ENCODE results near the gene LSM5.

Gene LSM5

DNA sequence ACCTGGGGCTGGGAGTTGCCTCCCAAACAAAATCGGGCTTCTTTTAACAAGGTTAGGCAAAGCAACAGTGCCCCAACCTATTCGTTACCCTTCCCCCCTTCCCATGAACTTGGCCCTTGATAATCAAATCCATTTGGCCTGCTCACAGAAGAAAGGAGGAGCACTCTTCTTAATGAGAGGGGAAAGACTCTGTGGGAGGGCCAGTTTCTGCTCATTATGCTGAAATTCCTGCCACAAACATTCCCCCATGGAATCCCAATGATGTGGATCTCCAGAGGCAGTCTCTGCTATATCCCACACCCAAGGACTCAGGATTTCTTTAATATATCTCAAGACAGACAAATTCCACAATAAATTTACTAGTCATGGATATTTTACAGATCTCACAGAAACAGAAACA is 43.0 kb downstream of the LSM5 start:
- Mint-ChIP-seq H3K27ac (no peak overlapping the region), H3K27me3 (ENCODE audit: low read depth, poor library complexity) (peaks cover 21% of the 10 kb centered on the region), H3K4me3 (no peak overlapping the region), H3K9me3 (peaks cover 7% of the 10 kb centered on the region), H3K36me3 (ENCODE audit: low read depth) (no peaks in the 10 kb centered on the region), H3K4me1 (no peaks in the 10 kb centered on the region)
- no peak for DNase-seq
- TF ChIP-seq, protein P1, sequence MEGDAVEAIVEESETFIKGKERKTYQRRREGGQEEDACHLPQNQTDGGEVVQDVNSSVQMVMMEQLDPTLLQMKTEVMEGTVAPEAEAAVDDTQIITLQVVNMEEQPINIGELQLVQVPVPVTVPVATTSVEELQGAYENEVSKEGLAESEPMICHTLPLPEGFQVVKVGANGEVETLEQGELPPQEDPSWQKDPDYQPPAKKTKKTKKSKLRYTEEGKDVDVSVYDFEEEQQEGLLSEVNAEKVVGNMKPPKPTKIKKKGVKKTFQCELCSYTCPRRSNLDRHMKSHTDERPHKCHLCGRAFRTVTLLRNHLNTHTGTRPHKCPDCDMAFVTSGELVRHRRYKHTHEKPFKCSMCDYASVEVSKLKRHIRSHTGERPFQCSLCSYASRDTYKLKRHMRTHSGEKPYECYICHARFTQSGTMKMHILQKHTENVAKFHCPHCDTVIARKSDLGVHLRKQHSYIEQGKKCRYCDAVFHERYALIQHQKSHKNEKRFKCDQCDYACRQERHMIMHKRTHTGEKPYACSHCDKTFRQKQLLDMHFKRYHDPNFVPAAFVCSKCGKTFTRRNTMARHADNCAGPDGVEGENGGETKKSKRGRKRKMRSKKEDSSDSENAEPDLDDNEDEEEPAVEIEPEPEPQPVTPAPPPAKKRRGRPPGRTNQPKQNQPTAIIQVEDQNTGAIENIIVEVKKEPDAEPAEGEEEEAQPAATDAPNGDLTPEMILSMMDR (IDR thresholded peaks at IDR 0.05) = no peak

DNA sequence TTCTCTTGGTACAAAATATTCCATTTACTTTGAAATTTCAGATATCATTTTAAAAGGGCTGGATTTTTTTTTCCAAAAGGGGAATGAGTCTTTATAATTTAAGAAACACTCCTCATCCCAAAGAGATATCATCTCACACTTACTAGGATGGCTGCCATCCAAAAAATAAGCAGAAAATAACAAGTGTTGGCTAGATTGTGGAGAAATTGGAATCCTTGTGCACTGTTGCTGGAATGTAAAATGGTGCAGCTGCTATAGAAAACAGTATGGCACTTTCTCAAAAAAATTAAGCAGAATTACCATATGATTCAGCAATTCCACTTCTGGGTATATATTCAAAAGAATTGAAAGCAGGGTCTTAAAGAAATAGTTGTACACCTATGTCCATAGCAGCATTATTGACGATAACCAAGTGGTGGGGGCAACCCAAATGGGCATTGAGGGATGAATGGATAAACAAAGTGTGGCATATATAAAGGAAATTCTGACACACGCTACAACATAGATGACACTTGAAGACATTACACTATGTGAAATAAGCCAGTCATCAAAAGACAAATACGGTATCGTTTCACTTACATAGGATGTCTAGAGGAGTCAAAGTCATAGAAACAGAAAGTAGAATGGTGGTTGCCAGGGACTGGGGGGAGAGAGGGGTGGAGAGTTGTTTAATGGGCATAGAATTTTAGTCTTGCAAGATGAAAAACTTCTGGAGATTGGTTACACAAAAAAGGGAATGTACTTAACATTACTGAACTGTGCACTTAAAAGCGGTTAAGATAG is 53.8 kb downstream of the LSM5 start:
- no peaks in the 10 kb centered on the region for H3K4me1 Mint-ChIP-seq

More for the DNA sequence above, 53.8 kb downstream of the LSM5 start:
- H3K4me3 Mint-ChIP-seq = no peak overlapping the region
- no peak for DNase-seq
- H3K27me3 Mint-ChIP-seq (ENCODE audit: low read depth, poor library complexity) = peaks cover 20% of the 10 kb centered on the region
- TF ChIP-seq, protein P1 (IDR thresholded peaks at IDR 0.05) = no peak
- no peaks in the 10 kb centered on the region for H3K9me3 Mint-ChIP-seq
- no peak overlapping the region for H3K27ac Mint-ChIP-seq
- H3K36me3 Mint-ChIP-seq (ENCODE audit: low read depth) = no peaks in the 10 kb centered on the region
